A549 treated with AZD9567 at 1 μM for 4 hours (cell line): ENCODE measurements around the gene HDHD5. TPM values are rescaled to one million over a fixed set of nuclear protein-coding genes. Genes with fewer than 3 reads are reported as not detected.

Experiments
- total RNA-seq: library from RNA; stranded (reverse); fragments of 200-300 nt; extraction: Qiagen RNA extraction; gene quantifications from 5 replicates; pipeline ENCODE4 v1.2.3, GENCODE V29; 2022; ENCODE audit not compliant: insufficient read depth

The HDHD5 gene
- total RNA-seq: 42.7 to 47.7 TPM (median 46.0 TPM) in 5 replicates

GRCh38 chr22:17158568-17159503 lies at the start of gene HDHD5:
HDHD5 (minus strand) TSS chr22:17159277; CDS start chr22:17159251, 26 bp downstream.

GRCh38 chr22:17121233-17122195 lies 37.6 kb downstream of the HDHD5 start, which contains the start of gene TMEM121B:
TMEM121B (minus strand) TSS chr22:17121360; CDS start chr22:17121127, 233 bp downstream.

Other genes starting within 250 kb of the HDHD5 start
- gene GAB4, start 151.1 kb downstream of the HDHD5 start, total RNA-seq: not detected in 5 replicates
- gene IL17RA, start 74.3 kb downstream of the HDHD5 start, total RNA-seq: 6.2 to 8.4 TPM (median 6.6 TPM) in 5 replicates
- gene TMEM121B, start 37.9 kb downstream of the HDHD5 start, total RNA-seq: 0.11 to 0.16 TPM (median 0.15 TPM) in 4 of 5 replicates, not detected in the other
- 0.02 TPM in 1 of 5 replicates, not detected in the others for gene ADA2, start 60.2 kb upstream of the HDHD5 start, total RNA-seq
- 0.06 to 0.12 TPM (median 0.09 TPM) in 4 of 5 replicates, not detected in the other for gene CECR2, start 210.2 kb upstream of the HDHD5 start, total RNA-seq